Subcutaneous abdominal adipose tissue (tissue), 5 donors: ENCODE data around the gene TMEM107.

Experiments used
- H3K27ac ChIP-seq: one replicate; pipeline ENCODE4 v1.7.0; 2013; ENCODE audit warnings: low read depth, mild to moderate bottlenecking, inconsistent platforms, low read length, moderate library complexity
- H3K27me3 ChIP-seq, 5 donors: one replicate each; pipeline ENCODE4 v1.7.0; 2013; ENCODE audit warnings: low read length in 5 of 5, inconsistent platforms in 1 of 5; ENCODE audit not compliant: control insufficient read depth in 5 of 5, insufficient read depth in 4 of 5
- H3K36me3 ChIP-seq, 5 donors: one replicate each; pipeline ENCODE4 v1.7.0; 2013; ENCODE audit warnings: low read length in 5 of 5; ENCODE audit not compliant: control insufficient read depth in 5 of 5, insufficient read depth in 5 of 5
- H3K4me1 ChIP-seq, 5 donors: one replicate each; pipeline ENCODE4 v1.7.0; 2013; ENCODE audit warnings: low read length in 5 of 5, mild to moderate bottlenecking in 3 of 5, moderate library complexity in 1 of 5; ENCODE audit not compliant: control insufficient read depth in 5 of 5, insufficient read depth in 5 of 5
- H3K4me3 ChIP-seq, 5 donors: one replicate each; pipeline ENCODE4 v1.7.0; 2013; ENCODE audit warnings: low read length in 5 of 5, low read depth in 1 of 5
- H3K9ac ChIP-seq, 5 donors: one replicate each; pipeline ENCODE4 v1.7.0; 2013; ENCODE audit warnings: low read length in 5 of 5, mild to moderate bottlenecking in 4 of 5, moderate library complexity in 3 of 5
- H3K9me3 ChIP-seq, 5 donors: one replicate each; pipeline ENCODE4 v1.7.0; 2013; ENCODE audit warnings: low read length in 5 of 5; ENCODE audit not compliant: control insufficient read depth in 5 of 5
- donor health status: healthy.
- donor health status: healthy.
- donor health status: healthy.
- donor health status: healthy.
- donor health status: healthy.

TMEM107 gene

DNA sequence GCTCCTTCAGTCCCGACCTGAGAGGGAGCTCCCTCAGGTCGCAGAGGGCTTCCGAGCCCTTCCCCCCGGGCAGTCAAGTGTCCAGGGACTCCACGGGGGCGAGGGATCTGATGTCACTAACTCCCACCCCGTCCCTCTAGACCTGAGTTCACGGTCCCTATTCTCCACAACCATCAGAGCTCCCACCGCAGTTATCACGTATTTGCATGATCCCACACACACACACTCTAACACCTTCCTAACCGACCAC is 20.3 kb downstream of the TMEM107 start:
- Histone ChIP-seq H3K27me3 (peaks cover 0 to 5% (median 0%) of the 10 kb centered on the region in 5 donors), H3K4me1 (peaks cover 23 to 72% (median 58%) of the 10 kb centered on the region in 5 donors), H3K36me3 (peaks cover 2 to 23% (median 18%) of the 10 kb centered on the region in 5 donors), H3K9ac (peak overlapping the region; percentile 88 to 99 (median 95)), H3K4me3 (peak overlapping the region; percentile 97 to 100 (median 100)), H3K9me3 (peaks cover 0 to 2% (median 0%) of the 10 kb centered on the region in 5 donors), H3K27ac (peak overlapping the region; percentile 97)

DNA sequence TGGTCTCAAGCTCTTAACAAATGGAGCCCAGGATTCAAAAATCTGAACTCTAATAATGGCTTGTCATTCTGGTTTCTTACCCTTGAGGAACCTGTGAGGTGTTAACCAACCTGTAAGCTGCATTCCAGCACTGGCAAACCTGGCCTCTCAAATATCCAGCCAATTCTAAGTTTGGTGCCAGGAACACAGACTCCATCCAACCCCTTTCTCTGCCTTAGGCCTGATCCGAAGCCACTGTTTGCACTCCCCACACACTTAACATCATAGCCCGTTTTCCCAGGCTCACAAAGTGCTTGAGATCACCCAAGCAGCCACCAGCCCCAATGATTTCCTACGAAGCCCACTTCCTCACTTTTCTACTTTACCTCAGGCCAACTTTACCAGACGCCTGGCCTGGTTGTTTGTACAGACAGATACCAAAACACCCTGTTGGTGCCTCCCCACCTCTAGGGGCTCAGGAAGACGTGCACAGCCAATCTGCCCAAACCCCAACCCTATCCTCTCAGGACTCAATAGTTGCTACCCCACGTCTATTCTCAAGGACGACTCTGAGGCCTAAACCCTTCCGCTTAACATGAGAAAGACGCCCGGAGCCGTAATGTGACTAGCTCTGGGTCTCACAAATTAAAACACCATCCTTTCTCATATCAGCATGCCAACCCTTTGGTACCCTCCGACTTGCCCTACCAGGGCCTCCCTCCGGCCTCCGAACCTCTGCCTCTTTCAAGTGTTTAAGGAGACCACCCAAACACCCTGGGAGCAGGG is 20.8 kb downstream of the TMEM107 start:
- H3K9me3 ChIP-seq, result peaks cover 0 to 2% (median 0%) of the 10 kb centered on the region in 5 donors
- H3K36me3 ChIP-seq, result peaks cover 2 to 22% (median 18%) of the 10 kb centered on the region in 5 donors
- H3K27ac ChIP-seq, result peak overlapping the region; percentile 97
- peaks cover 0 to 5% (median 0%) of the 10 kb centered on the region in 5 donors for H3K27me3 ChIP-seq
- H3K9ac ChIP-seq, result peak overlapping the region; percentile 88 to 99 (median 95)
- H3K4me1 ChIP-seq, result peaks cover 27 to 73% (median 58%) of the 10 kb centered on the region in 5 donors
- H3K4me3 ChIP-seq, result peak overlapping the region; percentile 97 to 100 (median 100)

GRCh38 chr17:8154608-8155155 is 21.5 kb downstream of the TMEM107 start:
- Histone ChIP-seq H3K27ac (peak overlapping the region; percentile 97), H3K4me1 (peaks cover 27 to 80% (median 60%) of the 10 kb centered on the region in 5 donors), H3K9me3 (peaks cover 0 to 2% (median 0%) of the 10 kb centered on the region in 5 donors), H3K9ac (peak overlapping the region; percentile 88 to 99 (median 95)), H3K27me3 (peaks cover 0 to 5% (median 0%) of the 10 kb centered on the region in 5 donors), H3K4me3 (peak overlapping the region; percentile 97 to 100 (median 100)), H3K36me3 (peaks cover 0 to 25% (median 18%) of the 10 kb centered on the region in 5 donors)

DNA sequence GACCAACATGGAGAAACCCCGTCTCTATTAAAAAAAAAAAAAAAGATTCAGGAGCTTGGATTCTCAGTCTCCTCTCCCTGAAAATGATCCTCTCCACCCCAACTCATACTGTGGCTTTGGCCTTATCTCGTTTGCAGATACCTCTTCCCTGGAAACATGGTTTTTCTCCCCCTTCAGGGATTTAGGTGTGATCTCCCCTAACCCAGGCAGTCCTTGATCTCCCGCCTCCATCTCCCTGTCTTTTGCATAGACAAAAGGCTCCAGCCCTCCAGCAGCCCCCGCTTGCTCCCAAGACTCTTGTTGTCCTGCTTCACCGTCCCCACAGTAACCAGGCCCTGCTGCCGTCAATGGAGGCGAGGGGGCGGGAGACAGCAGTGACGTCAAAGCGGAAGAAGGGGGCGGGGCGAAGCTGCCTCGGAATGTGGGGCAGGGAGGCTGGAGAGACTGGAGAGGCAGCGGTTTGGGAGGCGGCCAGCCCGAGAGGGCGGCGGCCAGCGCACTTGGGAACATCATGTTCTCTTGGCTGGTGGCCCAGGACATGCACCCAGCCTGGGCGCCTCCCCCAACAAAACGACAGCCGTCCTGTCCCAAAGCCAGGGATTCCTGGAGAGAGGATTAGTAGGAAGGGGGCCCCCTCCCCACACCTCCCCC is 22.1 kb downstream of the TMEM107 start:
- Histone ChIP-seq H3K27me3 (peaks cover 0 to 5% (median 0%) of the 10 kb centered on the region in 5 donors), H3K4me1 (peaks cover 27 to 80% (median 58%) of the 10 kb centered on the region in 5 donors), H3K4me3 (peak overlapping the region; percentile 97 to 100 (median 100)), H3K36me3 (peaks cover 0 to 26% (median 19%) of the 10 kb centered on the region in 5 donors), H3K27ac (peak overlapping the region; percentile 97), H3K9me3 (peaks cover 0 to 2% (median 0%) of the 10 kb centered on the region in 5 donors), H3K9ac (peak overlapping the region; percentile 57 to 99 (median 95))

DNA sequence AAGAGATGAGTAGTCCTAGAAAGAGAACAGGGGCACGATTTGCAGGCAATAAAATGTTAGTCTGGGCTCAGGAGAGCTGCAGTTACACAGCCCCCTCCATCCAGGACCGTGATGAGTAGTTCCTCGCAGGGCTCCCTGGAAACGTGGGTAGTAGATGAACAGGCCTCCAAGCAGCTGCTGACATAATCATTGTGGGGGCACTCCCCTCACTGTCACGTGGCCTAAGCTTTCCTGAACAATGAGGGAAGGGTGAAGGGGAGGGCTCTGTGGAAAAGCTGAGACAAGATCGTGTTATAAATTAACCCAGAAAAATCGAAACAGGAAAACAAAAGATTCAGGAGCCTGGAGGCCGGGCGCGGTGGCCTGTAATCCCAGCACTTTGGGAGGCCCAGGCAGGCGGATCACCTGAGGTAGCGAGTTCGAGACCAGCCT is 22.6 kb downstream of the TMEM107 start:
- Histone ChIP-seq H3K4me3 (peak overlapping the region; percentile 54 to 100 (median 100)), H3K4me1 (peaks cover 27 to 78% (median 56%) of the 10 kb centered on the region in 5 donors), H3K27ac (peak overlapping the region; percentile 97), H3K27me3 (peaks cover 0 to 5% (median 0%) of the 10 kb centered on the region in 5 donors), H3K9ac (peak overlapping the region; percentile 57 to 96 (median 83)), H3K36me3 (peaks cover 0 to 30% (median 24%) of the 10 kb centered on the region in 5 donors), H3K9me3 (peaks cover 0 to 2% (median 0%) of the 10 kb centered on the region in 5 donors)

DNA sequence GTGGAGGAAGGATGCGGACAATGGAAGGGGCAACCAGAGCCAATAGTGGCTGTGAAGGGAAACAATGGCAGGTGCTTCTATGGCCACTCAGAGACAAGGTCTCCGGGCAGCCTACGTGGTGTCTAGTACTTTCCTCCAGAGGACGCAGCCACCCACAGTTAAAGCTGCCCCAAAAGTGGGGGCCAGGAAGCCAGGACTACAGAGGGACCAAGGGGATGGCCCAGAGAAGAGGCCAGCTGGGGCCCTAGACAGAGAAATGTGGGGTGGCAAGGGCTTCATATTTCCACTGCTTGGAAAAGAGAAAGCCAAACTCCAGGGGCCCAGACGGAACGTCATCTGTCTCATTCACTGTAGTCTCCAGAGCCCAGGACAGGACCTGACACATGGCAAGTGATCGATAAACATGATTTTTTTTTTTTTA is 23.1 kb downstream of the TMEM107 start:
- H3K9ac ChIP-seq, result peak overlapping the region; percentile 7 to 96 (median 78)

DNA sequence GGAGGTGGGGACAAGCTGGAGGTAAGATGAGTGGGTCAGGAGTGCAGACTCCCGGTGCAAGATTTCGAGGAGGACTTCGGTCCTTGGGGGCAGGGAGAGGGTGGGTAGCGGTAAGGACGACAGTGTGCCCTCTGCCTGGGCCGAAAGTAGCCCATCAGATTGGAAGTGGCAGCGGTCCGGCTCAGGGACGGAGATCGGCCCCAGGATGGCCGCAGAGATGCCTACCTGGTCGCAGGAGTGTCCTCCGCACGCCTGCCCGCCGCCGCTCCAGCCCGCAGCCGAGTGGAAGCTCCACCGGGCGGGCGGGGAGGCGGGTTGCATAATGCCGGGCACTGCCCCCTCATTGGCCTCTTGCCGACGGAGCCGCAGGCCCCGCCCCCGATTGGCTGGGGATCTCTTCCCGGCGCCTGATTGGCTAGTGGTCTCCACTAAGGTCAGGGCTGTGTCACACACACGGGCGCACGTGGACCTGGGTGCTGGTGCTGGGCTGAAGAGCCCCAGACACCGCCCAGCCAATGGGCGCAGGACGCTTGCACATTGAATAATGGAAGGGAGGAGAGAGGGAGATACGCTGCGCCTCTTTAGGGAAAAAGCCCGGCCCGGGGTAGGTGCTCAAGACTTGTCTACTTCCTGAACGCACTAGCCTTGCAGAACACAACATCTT is 23.9 kb downstream of the TMEM107 start, which contains the start of gene PER1:
TSS of gene PER1 (minus strand) at position 293 of the 664 bp plus-strand sequence. CDS start 1,698 bp downstream, outside the sequence.
- peaks cover 0 to 41% (median 35%) of the 10 kb centered on the region in 5 donors for H3K36me3 ChIP-seq
- H3K27me3 ChIP-seq, result peaks cover 0 to 5% (median 0%) of the 10 kb centered on the region in 5 donors
- peak within 1 kb of the TSS; percentile 97 for H3K27ac ChIP-seq
- peak within 1 kb of the TSS; percentile 71 to 96 (median 89) for H3K9ac ChIP-seq
- H3K9me3 ChIP-seq, result peaks cover 0 to 2% (median 0%) of the 10 kb centered on the region in 5 donors
- H3K4me3 ChIP-seq, result peak within 1 kb of the TSS; percentile 95 to 100 (median 100)
- peaks cover 27 to 70% (median 56%) of the 10 kb centered on the region in 5 donors for H3K4me1 ChIP-seq

More for the DNA sequence above, 23.1 kb downstream of the TMEM107 start:
- Histone ChIP-seq H3K36me3 (peaks cover 0 to 33% (median 27%) of the 10 kb centered on the region in 5 donors), H3K27me3 (peaks cover 0 to 5% (median 0%) of the 10 kb centered on the region in 5 donors), H3K9me3 (peaks cover 0 to 2% (median 0%) of the 10 kb centered on the region in 5 donors), H3K4me1 (peaks cover 27 to 73% (median 53%) of the 10 kb centered on the region in 5 donors), H3K27ac (peak overlapping the region; percentile 97), H3K4me3 (peak overlapping the region; percentile 54 to 100 (median 100))

- Histone ChIP-seq H3K27ac (peak overlapping the region; percentile 97), H3K27me3 (peaks cover 0 to 4% (median 0%) of the 10 kb centered on the region in 5 donors), H3K4me1 (peaks cover 22 to 65% (median 51%) of the 10 kb centered on the region in 5 donors), H3K36me3 (peaks cover 0 to 46% (median 41%) of the 10 kb centered on the region in 5 donors), H3K4me3 (peak overlapping the region; percentile 82 to 100 (median 96)), H3K9ac (peak overlapping the region; percentile 71 to 96 (median 89)), H3K9me3 (peaks cover 0 to 2% (median 0%) of the 10 kb centered on the region in 5 donors)
Observed at GRCh38 chr17:8151641-8152111, 24.5 kb downstream of the TMEM107 start.

- Histone ChIP-seq H3K4me3 (peak overlapping the region; percentile 82 to 100 (median 96)), H3K9me3 (no peaks in the 10 kb centered on the region), H3K27ac (peak overlapping the region; percentile 97), H3K27me3 (no peaks in the 10 kb centered on the region), H3K4me1 (peaks cover 17 to 65% (median 51%) of the 10 kb centered on the region in 5 donors), H3K36me3 (peaks cover 0 to 51% (median 46%) of the 10 kb centered on the region in 5 donors), H3K9ac (peak overlapping the region; percentile 87 to 96 (median 89))
Observed at GRCh38 chr17:8151120-8151640, 25.0 kb downstream of the TMEM107 start.
